HG03108 (cell line): ENCODE data around the gene LDB1.

Experiments used
- ATAC-seq: cut with Tn5 transposase; IDR thresholded peaks from one replicate; pipeline ENCODE4 v1.9.1; 2021; ENCODE audit warnings: moderate library complexity; ENCODE audit not compliant: unreplicated experiment

Gene LDB1

GRCh38 chr10:102139281-102140110, 19.3 kb upstream of the LDB1 start:
- ATAC-seq = no peak

GRCh38 chr10:102135956-102136526, 15.9 kb upstream of the LDB1 start:
- ATAC-seq = no peak

- no peak for ATAC-seq
These were observed 14.2 kb upstream of the LDB1 start for GRCh38 chr10:102134416-102134815.

GRCh38 chr10:102133373-102134195, 13.4 kb upstream of the LDB1 start:
- ATAC-seq = no peak

GRCh38 chr10:102132563-102133372, 12.6 kb upstream of the LDB1 start, which contains the start of gene PPRC1:
TSS of gene PPRC1 (plus strand) at chr10:102133040. CDS start at chr10:102133069, 29 bp downstream.
- peak; percentile 93 for ATAC-seq

GRCh38 chr10:102132193-102132562, 12.0 kb upstream of the LDB1 start:
- ATAC-seq = no peak

GRCh38 chr10:102131286-102132170, 11.4 kb upstream of the LDB1 start:
- ATAC-seq = no peak

GRCh38 chr10:102123223-102123622, 3.1 kb upstream of the LDB1 start:
- no peak for ATAC-seq

GRCh38 chr10:102122450-102122849, 2.3 kb upstream of the LDB1 start:
- no peak for ATAC-seq

- no peak for ATAC-seq
These were observed 1.7 kb upstream of the LDB1 start for GRCh38 chr10:102121739-102122372.

GRCh38 chr10:102120991-102121738, 997 bp upstream of the LDB1 start:
- ATAC-seq = no peak

GRCh38 chr10:102119417-102120141, 589 bp downstream of the LDB1 start:
- ATAC-seq = no peak

- ATAC-seq = no peak
These were observed 1.3 kb downstream of the LDB1 start for GRCh38 chr10:102118867-102119266.

- no peak for ATAC-seq
These were observed 2.6 kb downstream of the LDB1 start for GRCh38 chr10:102117391-102118159.

- no peak for ATAC-seq
These were observed 3.5 kb downstream of the LDB1 start for GRCh38 chr10:102116656-102117055.

GRCh38 chr10:102115775-102116174, 4.4 kb downstream of the LDB1 start:
- no peak for ATAC-seq
